HG03575 (cell line): ENCODE results near the gene TTC9B.
"Not testable (repeated sequence)": the region's sequence is repeated elsewhere in the genome, so short reads cannot be mapped to it uniquely, and the experiment has no call there.

ENCODE experiments used
- ATAC-seq: cut with Tn5 transposase; IDR thresholded peaks from one replicate; pipeline ENCODE4 v1.9.1; 2021; ENCODE audit not compliant: unreplicated experiment, insufficient number of reproducible peaks, low FRiP score; ENCODE audit errors: extremely low read depth

TTC9B gene

GRCh38 chr19:40220674-40221073, 2.5 kb upstream of the TTC9B start:
- no peak for ATAC-seq

DNA sequence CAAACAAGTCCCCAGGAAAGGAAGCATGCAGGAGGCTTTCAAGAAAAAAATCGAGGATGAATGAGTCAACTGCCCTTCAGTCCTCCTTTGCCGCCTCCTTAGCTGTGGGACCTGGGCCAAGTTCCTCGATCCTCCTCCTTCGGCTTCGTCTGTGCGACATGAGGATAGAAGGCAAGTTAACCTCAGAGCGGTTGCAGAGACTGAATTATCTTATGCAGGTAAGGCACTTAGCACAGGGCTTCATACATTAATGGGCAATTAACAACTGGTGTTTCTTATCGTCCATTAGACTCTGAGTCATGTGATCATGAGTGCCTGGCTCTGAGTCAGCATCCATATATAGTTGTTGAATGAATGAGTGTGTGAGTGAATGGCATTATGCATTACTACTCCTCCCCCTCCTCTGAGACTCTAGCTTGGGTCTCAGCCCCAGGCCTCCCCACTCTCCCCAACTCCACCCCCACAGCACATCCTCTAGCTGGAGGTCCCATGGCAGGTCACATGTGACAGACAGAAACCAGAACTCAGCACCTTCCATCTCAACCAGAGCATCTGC, 1.6 kb upstream of the TTC9B start:
- ATAC-seq = no peak

GRCh38 chr19:40219029-40219428, 845 bp upstream of the TTC9B start:
- ATAC-seq = not testable (repeated sequence)

- ATAC-seq = no peak
Measured at GRCh38 chr19:40217027-40217810, 965 bp downstream of the TTC9B start.

DNA sequence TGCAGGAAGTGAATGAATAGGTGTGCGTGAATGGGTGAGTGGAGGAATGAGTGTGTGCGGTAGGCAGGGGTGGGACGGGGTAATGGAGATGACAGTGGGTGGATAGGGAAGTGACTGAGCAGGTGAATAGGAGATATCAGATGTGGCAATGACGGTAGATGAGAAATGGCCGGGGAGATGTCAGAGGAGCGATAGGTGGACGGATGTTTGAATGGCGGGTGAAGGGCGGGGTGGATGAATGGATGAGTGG, 1.5 kb downstream of the TTC9B start:
- ATAC-seq = no peak

GRCh38 chr19:40216013-40216776, 2.0 kb downstream of the TTC9B start:
- ATAC-seq = no peak

DNA sequence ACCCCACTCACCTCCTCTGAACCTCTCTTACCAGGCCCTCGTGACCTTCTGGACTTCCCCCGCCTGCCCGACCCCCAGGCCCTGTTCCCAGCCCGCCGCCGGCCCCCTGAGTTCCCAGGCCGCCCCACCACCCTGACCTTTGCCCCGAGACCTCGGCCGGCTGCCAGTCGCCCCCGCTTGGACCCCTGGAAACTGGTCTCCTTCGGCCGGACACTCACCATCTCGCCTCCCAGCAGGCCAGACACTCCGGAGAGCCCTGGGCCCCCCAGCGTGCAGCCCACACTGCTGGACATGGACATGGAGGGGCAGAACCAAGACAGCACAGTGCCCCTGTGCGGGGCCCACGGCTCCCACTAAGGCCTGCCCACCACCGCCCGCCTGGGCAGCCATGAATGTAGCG, 3.2 kb downstream of the TTC9B start:
- no peak for ATAC-seq

GRCh38 chr19:40213882-40214570, 4.2 kb downstream of the TTC9B start:
- ATAC-seq = no peak

DNA sequence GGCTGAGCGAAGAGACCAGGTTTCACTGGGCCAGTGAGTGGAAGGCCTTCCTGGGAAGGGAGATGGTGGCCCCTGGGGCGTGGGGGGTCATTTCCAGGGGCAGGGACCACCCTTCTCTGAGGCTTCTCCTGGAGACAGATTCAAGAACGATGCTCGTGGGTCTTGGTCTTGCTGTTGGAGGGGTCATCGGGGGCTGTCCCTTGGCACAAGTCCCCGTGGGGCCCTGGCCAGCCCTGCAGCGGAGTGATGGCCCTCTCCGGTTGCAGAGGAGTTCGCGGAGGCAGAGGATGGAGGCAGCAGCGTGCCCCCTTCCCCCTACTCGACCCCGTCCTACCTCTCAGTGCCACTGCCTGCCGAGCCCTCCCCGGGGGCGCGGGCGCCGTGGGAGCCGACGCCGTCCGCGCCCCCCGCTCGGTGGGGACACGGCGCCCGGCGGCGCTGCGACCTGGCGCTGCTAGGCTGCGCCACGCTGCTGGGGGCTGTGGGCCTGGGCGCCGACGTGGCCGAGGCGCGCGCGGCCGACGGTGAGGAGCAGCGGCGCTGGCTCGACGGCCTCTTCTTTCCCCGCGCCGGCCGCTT, 4.8 kb downstream of the TTC9B start:
- no peak for ATAC-seq

- ATAC-seq = no peak
Measured at GRCh38 chr19:40210889-40211288, 7.3 kb downstream of the TTC9B start.

DNA sequence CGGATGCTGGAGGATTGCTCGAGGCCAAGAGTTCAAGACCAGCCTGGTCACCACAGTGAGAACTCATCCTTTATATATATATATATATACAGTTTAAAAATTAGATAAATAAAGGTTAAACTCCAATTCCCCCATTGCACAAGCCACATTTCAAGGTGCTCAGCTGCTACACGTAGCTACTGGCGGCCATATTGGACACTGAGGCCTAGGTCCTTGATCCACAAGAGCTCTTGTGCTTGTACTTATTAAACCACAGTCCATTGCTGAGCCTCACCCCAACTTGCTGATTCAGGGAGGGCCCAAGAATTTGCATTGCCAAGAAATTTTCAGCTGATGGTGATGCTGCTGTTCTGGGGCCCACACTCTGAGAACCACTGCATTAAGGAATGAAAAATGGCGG, 9.6 kb downstream of the TTC9B start:
- no peak for ATAC-seq

DNA sequence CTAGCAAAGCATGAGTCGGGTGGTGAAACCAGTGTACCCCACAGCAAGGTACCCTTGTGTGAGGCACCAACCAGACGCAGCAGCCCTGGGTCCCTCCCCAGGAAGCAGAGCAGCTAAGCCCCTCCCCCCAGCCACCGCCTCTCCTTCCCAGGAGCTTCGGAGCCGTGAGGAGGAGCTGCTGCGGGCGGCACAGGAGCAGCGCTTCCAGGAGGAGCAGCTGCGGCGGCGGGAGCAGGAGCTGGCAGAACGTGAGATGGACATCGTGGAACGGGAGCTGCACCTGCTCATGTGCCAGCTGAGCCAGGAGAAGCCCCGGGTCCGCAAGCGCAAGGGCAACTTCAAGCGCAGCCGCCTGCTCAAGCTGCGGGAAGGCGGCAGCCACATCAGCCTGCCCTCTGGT, 12.4 kb downstream of the TTC9B start:
- no peak for ATAC-seq

GRCh38 chr19:40204381-40204780, 13.8 kb downstream of the TTC9B start:
- ATAC-seq = no peak

DNA sequence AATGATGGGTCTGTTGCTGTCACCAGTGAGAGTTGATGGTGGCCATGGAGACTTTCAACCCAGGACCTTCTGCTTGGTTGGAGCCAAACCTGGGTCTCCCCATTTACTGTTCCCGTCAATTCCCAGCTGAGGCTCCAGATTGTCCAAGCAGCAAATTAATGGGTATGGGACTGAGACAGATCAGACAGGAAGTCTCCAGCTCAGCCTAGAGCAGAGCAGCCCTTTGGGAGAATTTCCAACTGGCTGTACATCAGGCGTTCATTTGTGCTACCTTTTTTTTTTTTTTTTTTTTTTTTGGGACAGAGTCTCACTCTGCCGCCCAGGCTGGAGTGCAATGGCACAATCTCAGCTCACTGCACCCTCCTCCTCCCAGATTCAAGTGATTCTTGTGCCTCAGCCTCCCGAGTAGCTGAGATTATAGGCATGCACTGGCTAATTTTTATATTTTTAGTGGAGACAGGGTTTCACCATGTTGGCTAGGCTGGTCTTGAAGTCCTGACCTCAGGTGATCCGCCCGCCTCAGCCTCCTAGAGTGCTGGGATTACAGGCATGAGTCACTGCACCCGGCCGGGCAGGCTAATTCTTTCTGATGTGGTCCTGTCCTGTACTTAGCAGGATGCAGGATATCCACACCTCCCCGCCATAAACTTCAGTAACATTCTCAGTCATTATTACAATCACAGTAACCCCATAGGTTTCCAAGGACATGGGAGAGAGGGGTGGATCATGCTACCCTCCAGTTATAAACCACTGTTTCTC, 17.7 kb downstream of the TTC9B start:
- no peak for ATAC-seq

- ATAC-seq = no peak
Measured at GRCh38 chr19:40198272-40198990, 19.8 kb downstream of the TTC9B start.

- no peak for ATAC-seq
Measured at GRCh38 chr19:40193587-40193849, 24.7 kb downstream of the TTC9B start.

DNA sequence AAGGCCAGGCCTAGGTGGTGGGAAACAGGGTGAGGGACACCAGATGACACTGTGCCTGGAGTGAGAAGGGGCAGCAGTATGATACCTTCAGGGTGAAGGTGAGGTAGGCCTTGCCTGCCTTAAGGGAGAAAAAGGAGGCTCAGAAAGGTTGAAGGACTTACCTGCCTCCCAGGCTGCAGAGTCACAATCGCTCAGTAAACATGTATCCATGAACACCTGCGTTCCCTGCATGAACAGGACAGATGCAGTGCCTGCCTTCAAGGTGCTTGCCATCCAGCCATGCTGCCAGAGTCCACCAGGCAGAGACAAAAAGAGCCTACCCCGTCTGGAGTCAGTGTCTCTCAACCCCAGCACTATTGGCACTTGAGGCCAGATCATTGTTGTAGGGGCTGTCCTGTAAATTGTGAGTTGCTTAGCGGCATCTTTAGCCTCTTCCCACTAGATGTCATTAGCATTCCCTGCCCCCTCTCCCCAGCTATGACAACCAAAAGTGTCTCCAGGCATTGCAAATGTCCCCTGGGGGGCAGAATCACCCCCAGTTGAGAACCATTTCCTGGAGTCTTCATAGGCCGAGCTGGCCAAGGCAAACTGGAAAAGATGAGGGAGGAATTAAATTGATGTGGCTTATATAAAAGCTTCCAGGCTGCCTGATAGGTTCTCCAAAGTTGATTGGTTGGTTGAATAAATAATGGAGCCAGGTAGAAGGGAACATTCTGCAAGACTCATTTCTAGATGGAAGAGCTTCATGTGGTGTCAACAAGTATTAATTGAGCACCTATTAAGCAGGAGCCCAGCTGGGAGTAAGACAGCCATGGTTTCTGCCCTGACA, 25.2 kb downstream of the TTC9B start:
- no peak for ATAC-seq
